Panc1 (cell line): ENCODE measurements around the gene MYMK. TPM values are rescaled to one million over a fixed set of nuclear protein-coding genes. Genes with fewer than 3 reads are reported as not detected.

Source experiments
- ATAC-seq: fragments of 200-7000 bp; cut with Tn5 transposase; 2 replicates; pipeline ENCODE4 v1.9.1; 2020; ENCODE audit warnings: mild to moderate bottlenecking, moderate library complexity
- BruUV-seq: library from RNA; stranded (reverse); fragments of 400-500 nt; replicated peaks from 2 replicates; lab custom pipeline; 2021; lab: Mats Ljungman, UMichigan
- CTCF ChIA-PET: fragments of 300-600 bp; sonication (Branson Sonifier 250); formaldehyde crosslinking; loops from one replicate; lab custom pipeline; 2022; ENCODE audit warnings: antibody characterized with exemption; lab: Charles Lee
- POLR2A ChIA-PET: fragments of 300-600 bp; sonication (Branson Sonifier 250); formaldehyde crosslinking; loops from one replicate; lab custom pipeline; 2022; ENCODE audit warnings: antibody characterized with exemption; lab: Charles Lee
- DNase-seq: peaks from one replicate; pipeline ENCODE4 v3.0.0-alpha.2; 2010; ENCODE audit warnings: low read depth, low spot score
- H3K27ac ChIP-seq: 2 replicates; pipeline ENCODE4 v1.5.1; 2011; ENCODE audit warnings: mild to moderate bottlenecking, low read length, inconsistent platforms
- H3K27me3 ChIP-seq: fragments of 200-500 bp; sonication (Bioruptor generic); 2 replicates; pipeline ENCODE4 v1.6.0; 2014; ENCODE audit warnings: low read length, inconsistent platforms; ENCODE audit not compliant: control insufficient read depth, insufficient read depth
- H3K36me3 ChIP-seq: fragments of 200-500 bp; sonication (Bioruptor generic); 2 replicates; pipeline ENCODE4 v1.5.1; 2014; ENCODE audit warnings: inconsistent platforms, mild to moderate bottlenecking, low read length, moderate library complexity; ENCODE audit not compliant: control insufficient read depth, insufficient read depth
- H3K4me1 ChIP-seq: 2 replicates; pipeline ENCODE4 v1.5.1; 2011; ENCODE audit warnings: inconsistent platforms, mild to moderate bottlenecking, low read length, moderate library complexity; ENCODE audit not compliant: control insufficient read depth, insufficient read depth
- H3K4me3 ChIP-seq, 2 experiments: 2 replicates each; pipeline ENCODE4 v1.5.1; 2011 to 2012; ENCODE audit warnings: low read depth in 2 of 2, low read length in 2 of 2, mild to moderate bottlenecking in 2 of 2, inconsistent platforms in 1 of 2, moderate library complexity in 1 of 2
- H3K9me3 ChIP-seq: fragments of 200-500 bp; sonication (Bioruptor generic); 2 replicates; pipeline ENCODE4 v1.5.1; 2014; ENCODE audit warnings: low read depth, mild to moderate bottlenecking, inconsistent platforms, low read length, moderate library complexity; ENCODE audit not compliant: control insufficient read depth, insufficient read depth
- POLR2AphosphoS5 ChIP-seq: IDR thresholded peaks from 2 replicates; pipeline ENCODE4 v1.6.1; 2012; ENCODE audit warnings: mild to moderate bottlenecking, low read depth, low read length, moderate library complexity
- SIN3A ChIP-seq: IDR thresholded peaks from 2 replicates; pipeline ENCODE4 v1.6.1; 2012; ENCODE audit warnings: low read depth, mild to moderate bottlenecking, low read length, moderate library complexity, borderline replicate concordance; ENCODE audit not compliant: insufficient read depth
- TCF7L2 ChIP-seq: IDR thresholded peaks from 2 replicates; pipeline ENCODE4 v1.6.1; 2011; ENCODE audit warnings: mild to moderate bottlenecking, low read depth, low read length, inconsistent platforms
- in situ Hi-C: cut with HindIII; loops from 2 replicates; pipeline ENCODE4 v1.10.0; 2016; ENCODE audit warnings: low sequenced_read_pairs, low pct_unique_long_range_greater_than_20kb
- intact Hi-C: fragments of 100-400 bp; cut with micrococcal nuclease; formaldehyde crosslinking; loops from one replicate; pipeline ENCODE4 v1.10.0; 2022; ENCODE audit not compliant: unreplicated experiment
- total RNA-seq: library from RNA; stranded (reverse); gene quantifications from one replicate; pipeline ENCODE4 v1.2.1, GENCODE V29; 2021; ENCODE audit not compliant: unreplicated experiment
- TF ChIP-seq, protein P1 (sequence below), 2 experiments: IDR thresholded peaks; 2 replicates each; pipeline ENCODE4 v1.6.1; 2011 to 2012; ENCODE audit warnings: low read depth in 2 of 2, control low read depth in 1 of 2, low read length in 1 of 2, mild to moderate bottlenecking in 1 of 2, moderate library complexity in 1 of 2; ENCODE audit not compliant: insufficient read depth in 1 of 2
- TF ChIP-seq, protein P2 (sequence below): fragments of 450-650 bp; IDR thresholded peaks from 2 replicates; pipeline ENCODE4 v1.5.1; 2017; ENCODE audit warnings: mild to moderate bottlenecking

MYMK gene
- total RNA-seq, 1 experiment from 2014 or later: not detected

- H3K27ac ChIP-seq: no peak overlapping the region
- CTCF ChIA-PET: no interaction called here
- ATAC-seq (no peak), DNase-seq (no peak)
- H3K4me3 ChIP-seq: no peak overlapping the region
- in situ Hi-C loops: no loop called here
- TF ChIP-seq, protein P1, sequence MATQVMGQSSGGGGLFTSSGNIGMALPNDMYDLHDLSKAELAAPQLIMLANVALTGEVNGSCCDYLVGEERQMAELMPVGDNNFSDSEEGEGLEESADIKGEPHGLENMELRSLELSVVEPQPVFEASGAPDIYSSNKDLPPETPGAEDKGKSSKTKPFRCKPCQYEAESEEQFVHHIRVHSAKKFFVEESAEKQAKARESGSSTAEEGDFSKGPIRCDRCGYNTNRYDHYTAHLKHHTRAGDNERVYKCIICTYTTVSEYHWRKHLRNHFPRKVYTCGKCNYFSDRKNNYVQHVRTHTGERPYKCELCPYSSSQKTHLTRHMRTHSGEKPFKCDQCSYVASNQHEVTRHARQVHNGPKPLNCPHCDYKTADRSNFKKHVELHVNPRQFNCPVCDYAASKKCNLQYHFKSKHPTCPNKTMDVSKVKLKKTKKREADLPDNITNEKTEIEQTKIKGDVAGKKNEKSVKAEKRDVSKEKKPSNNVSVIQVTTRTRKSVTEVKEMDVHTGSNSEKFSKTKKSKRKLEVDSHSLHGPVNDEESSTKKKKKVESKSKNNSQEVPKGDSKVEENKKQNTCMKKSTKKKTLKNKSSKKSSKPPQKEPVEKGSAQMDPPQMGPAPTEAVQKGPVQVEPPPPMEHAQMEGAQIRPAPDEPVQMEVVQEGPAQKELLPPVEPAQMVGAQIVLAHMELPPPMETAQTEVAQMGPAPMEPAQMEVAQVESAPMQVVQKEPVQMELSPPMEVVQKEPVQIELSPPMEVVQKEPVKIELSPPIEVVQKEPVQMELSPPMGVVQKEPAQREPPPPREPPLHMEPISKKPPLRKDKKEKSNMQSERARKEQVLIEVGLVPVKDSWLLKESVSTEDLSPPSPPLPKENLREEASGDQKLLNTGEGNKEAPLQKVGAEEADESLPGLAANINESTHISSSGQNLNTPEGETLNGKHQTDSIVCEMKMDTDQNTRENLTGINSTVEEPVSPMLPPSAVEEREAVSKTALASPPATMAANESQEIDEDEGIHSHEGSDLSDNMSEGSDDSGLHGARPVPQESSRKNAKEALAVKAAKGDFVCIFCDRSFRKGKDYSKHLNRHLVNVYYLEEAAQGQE (IDR thresholded peaks at IDR 0.05; ENCODE audit: insufficient read depth in 1 of 2, low read depth in 2 of 2, low read length in 1 of 2): no peak
- TF ChIP-seq SIN3A: no peak
- TF ChIP-seq POLR2AphosphoS5: no peak
- TF ChIP-seq TCF7L2: no peak
- TF ChIP-seq, protein P2, sequence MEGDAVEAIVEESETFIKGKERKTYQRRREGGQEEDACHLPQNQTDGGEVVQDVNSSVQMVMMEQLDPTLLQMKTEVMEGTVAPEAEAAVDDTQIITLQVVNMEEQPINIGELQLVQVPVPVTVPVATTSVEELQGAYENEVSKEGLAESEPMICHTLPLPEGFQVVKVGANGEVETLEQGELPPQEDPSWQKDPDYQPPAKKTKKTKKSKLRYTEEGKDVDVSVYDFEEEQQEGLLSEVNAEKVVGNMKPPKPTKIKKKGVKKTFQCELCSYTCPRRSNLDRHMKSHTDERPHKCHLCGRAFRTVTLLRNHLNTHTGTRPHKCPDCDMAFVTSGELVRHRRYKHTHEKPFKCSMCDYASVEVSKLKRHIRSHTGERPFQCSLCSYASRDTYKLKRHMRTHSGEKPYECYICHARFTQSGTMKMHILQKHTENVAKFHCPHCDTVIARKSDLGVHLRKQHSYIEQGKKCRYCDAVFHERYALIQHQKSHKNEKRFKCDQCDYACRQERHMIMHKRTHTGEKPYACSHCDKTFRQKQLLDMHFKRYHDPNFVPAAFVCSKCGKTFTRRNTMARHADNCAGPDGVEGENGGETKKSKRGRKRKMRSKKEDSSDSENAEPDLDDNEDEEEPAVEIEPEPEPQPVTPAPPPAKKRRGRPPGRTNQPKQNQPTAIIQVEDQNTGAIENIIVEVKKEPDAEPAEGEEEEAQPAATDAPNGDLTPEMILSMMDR: no peak
- H3K36me3 ChIP-seq: no peaks in the 10 kb centered on the region
- no peaks in the 10 kb centered on the region for H3K4me1 ChIP-seq
- no peaks in the 10 kb centered on the region for H3K27me3 ChIP-seq
- H3K9me3 ChIP-seq: no peaks in the 10 kb centered on the region
- BruUV-seq: no TSS peak
- intact Hi-C loops: no loop called here
- POLR2A ChIA-PET: no interaction called here
These were observed 2.5 kb downstream of the MYMK start for GRCh38 chr9:133522073-133522910.

- POLR2A ChIA-PET: no interaction called here
- H3K4me3 ChIP-seq: no peak overlapping the region
- BruUV-seq: no TSS peak
- no peaks in the 10 kb centered on the region for H3K27me3 ChIP-seq
- H3K27ac ChIP-seq: no peak overlapping the region
- intact Hi-C loops (no loop called here), in situ Hi-C loops (no loop called here)
- H3K36me3 ChIP-seq: no peaks in the 10 kb centered on the region
- CTCF ChIA-PET: no interaction called here
- DNase-seq: no peak
- H3K4me1 ChIP-seq: no peaks in the 10 kb centered on the region
- H3K9me3 ChIP-seq: no peaks in the 10 kb centered on the region
- no peak for TF ChIP-seq SIN3A
- TF ChIP-seq, protein P2: no peak
- TF ChIP-seq TCF7L2: no peak
- no peak for TF ChIP-seq POLR2AphosphoS5
- TF ChIP-seq, protein P1 (IDR thresholded peaks at IDR 0.05; ENCODE audit: insufficient read depth in 1 of 2, low read depth in 2 of 2, low read length in 1 of 2): no peak
- ATAC-seq: no peak
These were observed 3.4 kb downstream of the MYMK start for GRCh38 chr9:133521122-133522072.
